Subcutaneous abdominal adipose tissue (tissue), 5 donors: Measurements from ENCODE around the gene SERPINB10.

ENCODE experiments used
- H3K27ac ChIP-seq: one replicate; pipeline ENCODE4 v1.7.0; 2013; ENCODE audit warnings: low read depth, mild to moderate bottlenecking, inconsistent platforms, low read length, moderate library complexity
- H3K27me3 ChIP-seq, 5 donors: one replicate each; pipeline ENCODE4 v1.7.0; 2013; ENCODE audit warnings: low read length in 5 of 5, inconsistent platforms in 1 of 5; ENCODE audit not compliant: control insufficient read depth in 5 of 5, insufficient read depth in 4 of 5
- H3K36me3 ChIP-seq, 5 donors: one replicate each; pipeline ENCODE4 v1.7.0; 2013; ENCODE audit warnings: low read length in 5 of 5; ENCODE audit not compliant: control insufficient read depth in 5 of 5, insufficient read depth in 5 of 5
- H3K4me1 ChIP-seq, 5 donors: one replicate each; pipeline ENCODE4 v1.7.0; 2013; ENCODE audit warnings: low read length in 5 of 5, mild to moderate bottlenecking in 3 of 5, moderate library complexity in 1 of 5; ENCODE audit not compliant: control insufficient read depth in 5 of 5, insufficient read depth in 5 of 5
- H3K4me3 ChIP-seq, 5 donors: one replicate each; pipeline ENCODE4 v1.7.0; 2013; ENCODE audit warnings: low read length in 5 of 5, low read depth in 1 of 5
- H3K9ac ChIP-seq, 5 donors: one replicate each; pipeline ENCODE4 v1.7.0; 2013; ENCODE audit warnings: low read length in 5 of 5, mild to moderate bottlenecking in 4 of 5, moderate library complexity in 3 of 5
- H3K9me3 ChIP-seq, 5 donors: one replicate each; pipeline ENCODE4 v1.7.0; 2013; ENCODE audit warnings: low read length in 5 of 5; ENCODE audit not compliant: control insufficient read depth in 5 of 5
- donor health status: healthy.
- donor health status: healthy.
- donor health status: healthy.
- donor health status: healthy.
- donor health status: healthy.

SERPINB10 gene

GRCh38 chr18:63962137-63962536, 54.4 kb downstream of the SERPINB10 start:
- H3K9me3 ChIP-seq: no peaks in the 10 kb centered on the region
- H3K4me3 ChIP-seq: no peak overlapping the region
- no peak overlapping the region for H3K27ac ChIP-seq
- H3K27me3 ChIP-seq: peaks cover 0 to 10% (median 2%) of the 10 kb centered on the region in 5 donors
- H3K4me1 ChIP-seq: no peaks in the 10 kb centered on the region
- no peaks in the 10 kb centered on the region for H3K36me3 ChIP-seq
- H3K9ac ChIP-seq: no peak overlapping the region

GRCh38 chr18:63963615-63964256, 56.0 kb downstream of the SERPINB10 start:
- Histone ChIP-seq H3K9ac (no peak overlapping the region), H3K4me3 (no peak overlapping the region), H3K4me1 (no peaks in the 10 kb centered on the region), H3K9me3 (no peaks in the 10 kb centered on the region), H3K36me3 (no peaks in the 10 kb centered on the region), H3K27me3 (peaks cover 0 to 10% (median 2%) of the 10 kb centered on the region in 5 donors), H3K27ac (no peak overlapping the region)

GRCh38 chr18:63964908-63965307, 57.1 kb downstream of the SERPINB10 start:
- peaks cover 0 to 7% (median 6%) of the 10 kb centered on the region in 5 donors for H3K4me1 ChIP-seq
- H3K36me3 ChIP-seq: no peaks in the 10 kb centered on the region
- H3K4me3 ChIP-seq: no peak overlapping the region
- no peaks in the 10 kb centered on the region for H3K9me3 ChIP-seq
- no peak overlapping the region for H3K27ac ChIP-seq
- no peak overlapping the region for H3K9ac ChIP-seq
- H3K27me3 ChIP-seq: peaks cover 0 to 10% (median 2%) of the 10 kb centered on the region in 5 donors

- no peaks in the 10 kb centered on the region for H3K9me3 ChIP-seq
- H3K4me1 ChIP-seq: peaks cover 0 to 9% (median 9%) of the 10 kb centered on the region in 5 donors
- H3K36me3 ChIP-seq: no peaks in the 10 kb centered on the region
- H3K4me3 ChIP-seq: no peak overlapping the region
- H3K9ac ChIP-seq: no peak overlapping the region
- no peak overlapping the region for H3K27ac ChIP-seq
- peaks cover 0 to 10% (median 2%) of the 10 kb centered on the region in 5 donors for H3K27me3 ChIP-seq
These were observed 58.1 kb downstream of the SERPINB10 start for GRCh38 chr18:63965716-63966330.

- peaks cover 0 to 3% (median 0%) of the 10 kb centered on the region in 5 donors for H3K27me3 ChIP-seq
- peak within 1 kb of the TSS; percentile 82 to 91 (median 86) for H3K4me3 ChIP-seq
- peak within 1 kb of the TSS; percentile 77 to 95 (median 90) for H3K9ac ChIP-seq
- H3K36me3 ChIP-seq: no peaks in the 10 kb centered on the region
- H3K4me1 ChIP-seq: peaks cover 0 to 17% (median 14%) of the 10 kb centered on the region in 5 donors
- H3K9me3 ChIP-seq: no peaks in the 10 kb centered on the region
- H3K27ac ChIP-seq: peak within 1 kb of the TSS; percentile 94
These were observed 62.4 kb downstream of the SERPINB10 start, which contains the start of gene SERPINB8 for GRCh38 chr18:63969942-63970808. Gene SERPINB8, plus strand, starts transcription at chr18:63970081. Its CDS starts 8,228 bp downstream, at chr18:63978309.

- no peaks in the 10 kb centered on the region for H3K36me3 ChIP-seq
- H3K4me3 ChIP-seq: peak overlapping the region; percentile 82 to 91 (median 86)
- peaks cover 0 to 17% (median 14%) of the 10 kb centered on the region in 5 donors for H3K4me1 ChIP-seq
- peak overlapping the region; percentile 94 for H3K27ac ChIP-seq
- H3K9ac ChIP-seq: peak overlapping the region; percentile 61 to 95 (median 83)
- peaks cover 0 to 2% (median 0%) of the 10 kb centered on the region in 5 donors for H3K27me3 ChIP-seq
- no peaks in the 10 kb centered on the region for H3K9me3 ChIP-seq
These were observed 63.0 kb downstream of the SERPINB10 start for GRCh38 chr18:63970809-63971205.

GRCh38 chr18:63971320-63972001, 63.7 kb downstream of the SERPINB10 start:
- H3K27ac ChIP-seq: peak overlapping the region; percentile 94
- H3K9ac ChIP-seq: peak overlapping the region; percentile 61 to 95 (median 83)
- H3K36me3 ChIP-seq: no peaks in the 10 kb centered on the region
- H3K9me3 ChIP-seq: no peaks in the 10 kb centered on the region
- peaks cover 0 to 18% (median 14%) of the 10 kb centered on the region in 5 donors for H3K4me1 ChIP-seq
- H3K27me3 ChIP-seq: no peaks in the 10 kb centered on the region
- H3K4me3 ChIP-seq: peak overlapping the region; percentile 82 to 91 (median 86)

- no peak overlapping the region for H3K9ac ChIP-seq
- no peak overlapping the region for H3K27ac ChIP-seq
- no peaks in the 10 kb centered on the region for H3K9me3 ChIP-seq
- peaks cover 0 to 20% (median 14%) of the 10 kb centered on the region in 5 donors for H3K4me1 ChIP-seq
- H3K4me3 ChIP-seq: no peak overlapping the region
- no peaks in the 10 kb centered on the region for H3K36me3 ChIP-seq
- no peaks in the 10 kb centered on the region for H3K27me3 ChIP-seq
These were observed 64.2 kb downstream of the SERPINB10 start for GRCh38 chr18:63972002-63972376.

GRCh38 chr18:63974991-63975390, 67.2 kb downstream of the SERPINB10 start:
- H3K36me3 ChIP-seq: no peaks in the 10 kb centered on the region
- no peaks in the 10 kb centered on the region for H3K9me3 ChIP-seq
- H3K9ac ChIP-seq: no peak overlapping the region
- H3K4me3 ChIP-seq: no peak overlapping the region
- no peak overlapping the region for H3K27ac ChIP-seq
- peaks cover 5 to 25% (median 15%) of the 10 kb centered on the region in 5 donors for H3K4me1 ChIP-seq
- H3K27me3 ChIP-seq: no peaks in the 10 kb centered on the region
